ENCODE measurements around the gene SORCS2. TPM values are rescaled to one million over a fixed set of nuclear protein-coding genes. Genes with fewer than 3 reads are reported as not detected.

SORCS2 gene
- total RNA-seq, 1 experiment from 2014 or later = 0.15 TPM

DNA sequence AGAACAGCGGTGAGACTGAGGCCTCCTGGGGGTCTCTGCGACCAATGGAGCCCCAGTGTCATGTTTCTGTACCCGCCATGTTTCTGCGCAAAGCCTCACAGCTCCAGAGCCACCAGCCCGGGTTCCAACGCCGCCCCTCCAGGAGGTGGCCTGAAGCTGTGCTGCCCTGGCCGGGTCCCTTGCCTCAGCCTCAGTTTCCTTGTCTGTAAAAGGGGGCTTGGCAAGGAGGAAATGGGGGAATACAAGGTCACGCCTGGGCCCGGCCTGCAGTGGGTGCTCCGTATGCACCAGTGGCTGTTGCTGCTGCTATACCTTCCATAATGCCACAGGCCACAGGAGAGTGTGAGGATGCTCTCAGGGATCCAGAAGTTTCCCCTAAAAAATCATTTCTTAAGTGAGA is 517.8 kb downstream of the SORCS2 start:
- ATAC-seq (no peak), DNase-seq (ENCODE audit: low read depth, low spot score) (no peak)
- no peaks in the 10 kb centered on the region for H3K27me3 ChIP-seq (ENCODE audit: control insufficient read depth, insufficient read depth, low read length)
- intact Hi-C loops (cut with micrococcal nuclease; ENCODE audit: unreplicated experiment) = no loop called here
- BruUV-seq (replicated peaks) = no TSS peak
- POLR2A ChIA-PET = no interaction called here
- CTCF ChIA-PET = interaction anchor here (0.6 kb wide), 1 partner anchor 915 kb away, joined by 3 read pairs; no protein-coding TSS in a partner anchor
- no peaks in the 10 kb centered on the region for H3K9me3 ChIP-seq (ENCODE audit: control insufficient read depth, insufficient read depth, low read depth, low read length)
- no peak overlapping the region for H3K27ac ChIP-seq (ENCODE audit: low read length)
- TF ChIP-seq TCF7L2 (IDR thresholded peaks at IDR 0.05; ENCODE audit: low read depth, low read length) (no peak), SIN3A (IDR thresholded peaks at IDR 0.05; ENCODE audit: borderline replicate concordance, insufficient read depth, low read depth, low read length) (no peak), POLR2AphosphoS5 (IDR thresholded peaks at IDR 0.05; ENCODE audit: low read depth, low read length) (no peak)
- TF ChIP-seq, protein P1, sequence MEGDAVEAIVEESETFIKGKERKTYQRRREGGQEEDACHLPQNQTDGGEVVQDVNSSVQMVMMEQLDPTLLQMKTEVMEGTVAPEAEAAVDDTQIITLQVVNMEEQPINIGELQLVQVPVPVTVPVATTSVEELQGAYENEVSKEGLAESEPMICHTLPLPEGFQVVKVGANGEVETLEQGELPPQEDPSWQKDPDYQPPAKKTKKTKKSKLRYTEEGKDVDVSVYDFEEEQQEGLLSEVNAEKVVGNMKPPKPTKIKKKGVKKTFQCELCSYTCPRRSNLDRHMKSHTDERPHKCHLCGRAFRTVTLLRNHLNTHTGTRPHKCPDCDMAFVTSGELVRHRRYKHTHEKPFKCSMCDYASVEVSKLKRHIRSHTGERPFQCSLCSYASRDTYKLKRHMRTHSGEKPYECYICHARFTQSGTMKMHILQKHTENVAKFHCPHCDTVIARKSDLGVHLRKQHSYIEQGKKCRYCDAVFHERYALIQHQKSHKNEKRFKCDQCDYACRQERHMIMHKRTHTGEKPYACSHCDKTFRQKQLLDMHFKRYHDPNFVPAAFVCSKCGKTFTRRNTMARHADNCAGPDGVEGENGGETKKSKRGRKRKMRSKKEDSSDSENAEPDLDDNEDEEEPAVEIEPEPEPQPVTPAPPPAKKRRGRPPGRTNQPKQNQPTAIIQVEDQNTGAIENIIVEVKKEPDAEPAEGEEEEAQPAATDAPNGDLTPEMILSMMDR (IDR thresholded peaks at IDR 0.05) = no peak
- TF ChIP-seq, protein P2, sequence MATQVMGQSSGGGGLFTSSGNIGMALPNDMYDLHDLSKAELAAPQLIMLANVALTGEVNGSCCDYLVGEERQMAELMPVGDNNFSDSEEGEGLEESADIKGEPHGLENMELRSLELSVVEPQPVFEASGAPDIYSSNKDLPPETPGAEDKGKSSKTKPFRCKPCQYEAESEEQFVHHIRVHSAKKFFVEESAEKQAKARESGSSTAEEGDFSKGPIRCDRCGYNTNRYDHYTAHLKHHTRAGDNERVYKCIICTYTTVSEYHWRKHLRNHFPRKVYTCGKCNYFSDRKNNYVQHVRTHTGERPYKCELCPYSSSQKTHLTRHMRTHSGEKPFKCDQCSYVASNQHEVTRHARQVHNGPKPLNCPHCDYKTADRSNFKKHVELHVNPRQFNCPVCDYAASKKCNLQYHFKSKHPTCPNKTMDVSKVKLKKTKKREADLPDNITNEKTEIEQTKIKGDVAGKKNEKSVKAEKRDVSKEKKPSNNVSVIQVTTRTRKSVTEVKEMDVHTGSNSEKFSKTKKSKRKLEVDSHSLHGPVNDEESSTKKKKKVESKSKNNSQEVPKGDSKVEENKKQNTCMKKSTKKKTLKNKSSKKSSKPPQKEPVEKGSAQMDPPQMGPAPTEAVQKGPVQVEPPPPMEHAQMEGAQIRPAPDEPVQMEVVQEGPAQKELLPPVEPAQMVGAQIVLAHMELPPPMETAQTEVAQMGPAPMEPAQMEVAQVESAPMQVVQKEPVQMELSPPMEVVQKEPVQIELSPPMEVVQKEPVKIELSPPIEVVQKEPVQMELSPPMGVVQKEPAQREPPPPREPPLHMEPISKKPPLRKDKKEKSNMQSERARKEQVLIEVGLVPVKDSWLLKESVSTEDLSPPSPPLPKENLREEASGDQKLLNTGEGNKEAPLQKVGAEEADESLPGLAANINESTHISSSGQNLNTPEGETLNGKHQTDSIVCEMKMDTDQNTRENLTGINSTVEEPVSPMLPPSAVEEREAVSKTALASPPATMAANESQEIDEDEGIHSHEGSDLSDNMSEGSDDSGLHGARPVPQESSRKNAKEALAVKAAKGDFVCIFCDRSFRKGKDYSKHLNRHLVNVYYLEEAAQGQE (IDR thresholded peaks at IDR 0.05; ENCODE audit: insufficient read depth in 1 of 2, low read depth in 2 of 2, low read length in 1 of 2) = no peak
- H3K4me3 ChIP-seq (ENCODE audit: low read depth in 2 of 2, low read length in 2 of 2) = no peak overlapping the region
- in situ Hi-C loops (cut with HindIII; ENCODE audit: low pct_unique_long_range_greater_than_20kb, low sequenced_read_pairs) = no loop called here
- no peaks in the 10 kb centered on the region for H3K36me3 ChIP-seq (ENCODE audit: control insufficient read depth, insufficient read depth, low read length)
- H3K4me1 ChIP-seq (ENCODE audit: control insufficient read depth, insufficient read depth, low read length) = no peaks in the 10 kb centered on the region

GRCh38 chr4:7710576-7711306 is 518.4 kb downstream of the SORCS2 start:
- CTCF ChIA-PET = interaction anchor here (0.6 kb wide), 1 partner anchor 637 kb away, joined by 4 read pairs; no protein-coding TSS in a partner anchor
- DNase-seq (ENCODE audit: low read depth, low spot score) (no peak), ATAC-seq (no peak)
- TF ChIP-seq TCF7L2 (IDR thresholded peaks at IDR 0.05; ENCODE audit: low read depth, low read length) (no peak), POLR2AphosphoS5 (IDR thresholded peaks at IDR 0.05; ENCODE audit: low read depth, low read length) (no peak), SIN3A (IDR thresholded peaks at IDR 0.05; ENCODE audit: borderline replicate concordance, insufficient read depth, low read depth, low read length) (no peak)
- TF ChIP-seq, protein P2 (IDR thresholded peaks at IDR 0.05; ENCODE audit: insufficient read depth in 1 of 2, low read depth in 2 of 2, low read length in 1 of 2) = no peak
- TF ChIP-seq, protein P1 (IDR thresholded peaks at IDR 0.05) = no peak
- intact Hi-C loops (cut with micrococcal nuclease; ENCODE audit: unreplicated experiment) = no loop called here
- H3K9me3 ChIP-seq (ENCODE audit: control insufficient read depth, insufficient read depth, low read depth, low read length) = no peaks in the 10 kb centered on the region
- no peaks in the 10 kb centered on the region for H3K36me3 ChIP-seq (ENCODE audit: control insufficient read depth, insufficient read depth, low read length)
- no TSS peak for BruUV-seq (replicated peaks)
- H3K27me3 ChIP-seq (ENCODE audit: control insufficient read depth, insufficient read depth, low read length) = no peaks in the 10 kb centered on the region
- in situ Hi-C loops (cut with HindIII; ENCODE audit: low pct_unique_long_range_greater_than_20kb, low sequenced_read_pairs) = no loop called here
- no peak overlapping the region for H3K4me3 ChIP-seq (ENCODE audit: low read depth in 2 of 2, low read length in 2 of 2)
- H3K4me1 ChIP-seq (ENCODE audit: control insufficient read depth, insufficient read depth, low read length) = no peaks in the 10 kb centered on the region
- POLR2A ChIA-PET = interaction anchor here (0.6 kb wide), 1 partner anchor 660 kb away, joined by 10 read pairs; no protein-coding TSS in a partner anchor
- no peak overlapping the region for H3K27ac ChIP-seq (ENCODE audit: low read length)

All from Panc1 (cell line).